WTC11 (cell line): ENCODE measurements around the gene CHD9. TPM values are rescaled to one million over a fixed set of nuclear protein-coding genes. Genes with fewer than 3 reads are reported as not detected.

Source experiments
- HMGA2 ChIP-seq: fragments of 250-450 bp; sonication (Bioruptor Pico); IDR thresholded peaks from 2 replicates; pipeline ENCODE4 v1.4.0; 2021; ENCODE audit warnings: mild to moderate bottlenecking, moderate library complexity
- IRF2 ChIP-seq: sonication (generic); formaldehyde crosslinking; IDR thresholded peaks from 2 replicates; pipeline ENCODE4 v1.8.0; 2022; ENCODE audit warnings: low read depth, missing genetic modification reagents, borderline replicate concordance
- JAZF1 ChIP-seq: fragments of 250-450 bp; sonication (Bioruptor Pico); IDR thresholded peaks from 2 replicates; pipeline ENCODE4 v1.9.0; 2021; ENCODE audit warnings: moderate library complexity, mild to moderate bottlenecking, inconsistent platforms
- NFYB ChIP-seq: sonication (generic); formaldehyde crosslinking; conservative IDR thresholded peaks from 2 replicates; pipeline ENCODE4 v1.8.0; 2022; ENCODE audit warnings: low read depth, missing genetic modification reagents
- NR3C1 ChIP-seq: sonication (generic); formaldehyde crosslinking; conservative IDR thresholded peaks from 2 replicates; pipeline ENCODE4 v1.8.1; 2023; ENCODE audit warnings: low read depth, mild to moderate bottlenecking, missing genetic modification reagents
- TCF7 ChIP-seq: sonication (generic); formaldehyde crosslinking; IDR thresholded peaks from 2 replicates; pipeline ENCODE4 v1.8.0; 2022; ENCODE audit warnings: mild to moderate bottlenecking, low read depth, missing genetic modification reagents, moderate library complexity
- TEAD1 ChIP-seq: sonication (generic); formaldehyde crosslinking; IDR thresholded peaks from 2 replicates; pipeline ENCODE4 v1.8.0; 2022; ENCODE audit warnings: mild to moderate bottlenecking, missing genetic modification reagents
- TEAD4 ChIP-seq: sonication (generic); formaldehyde crosslinking; IDR thresholded peaks from 2 replicates; pipeline ENCODE4 v1.8.0; 2022; ENCODE audit warnings: mild to moderate bottlenecking, missing genetic modification reagents
- ZBTB21 ChIP-seq: sonication (generic); formaldehyde crosslinking; IDR thresholded peaks from 2 replicates; pipeline ENCODE4 v1.8.1; 2023; ENCODE audit warnings: mild to moderate bottlenecking, missing genetic modification reagents, borderline replicate concordance
- ZNF121 ChIP-seq: sonication (generic); formaldehyde crosslinking; IDR thresholded peaks from 2 replicates; pipeline ENCODE4 v1.8.0; 2023; ENCODE audit warnings: missing genetic modification reagents
- ZNF219 ChIP-seq: sonication (generic); formaldehyde crosslinking; IDR thresholded peaks from 2 replicates; pipeline ENCODE4 v1.8.0; 2023; ENCODE audit warnings: missing genetic modification reagents, mild to moderate bottlenecking, borderline replicate concordance
- ZNF396 ChIP-seq: fragments of 250-450 bp; sonication (Bioruptor Pico); IDR thresholded peaks from 2 replicates; pipeline ENCODE4 v1.8.0; 2021; ENCODE audit warnings: mild to moderate bottlenecking, moderate library complexity, borderline replicate concordance
- total RNA-seq: library from RNA; stranded (reverse); gene quantifications from 3 replicates; pipeline ENCODE4 v1.2.3, GENCODE V29; 2021
- TF ChIP-seq, protein P1 (sequence below): sonication (generic); formaldehyde crosslinking; IDR thresholded peaks from 2 replicates; pipeline ENCODE4 v1.8.1; 2023; ENCODE audit warnings: mild to moderate bottlenecking, missing genetic modification reagents, moderate library complexity
- TF ChIP-seq, protein P2 (sequence below): fragments of 250-450 bp; sonication (Bioruptor Pico); IDR thresholded peaks from 2 replicates; pipeline ENCODE4 v1.9.0; 2021; ENCODE audit warnings: mild to moderate bottlenecking, borderline replicate concordance
- TF ChIP-seq, protein P3 (sequence below): fragments of 250-450 bp; sonication (Bioruptor Pico); IDR thresholded peaks from 2 replicates; pipeline ENCODE4 v1.8.0; 2021; ENCODE audit warnings: mild to moderate bottlenecking
- TF ChIP-seq, protein P4 (sequence below): sonication (generic); formaldehyde crosslinking; IDR thresholded peaks from 2 replicates; pipeline ENCODE4 v1.8.0; 2023; ENCODE audit warnings: missing genetic modification reagents
- TF ChIP-seq, protein P5 (sequence below): fragments of 250-450 bp; sonication (Bioruptor Pico); IDR thresholded peaks from 2 replicates; pipeline ENCODE4 v1.9.0; 2021; ENCODE audit warnings: mild to moderate bottlenecking
- TF ChIP-seq, protein P6 (sequence below): sonication (generic); formaldehyde crosslinking; IDR thresholded peaks from 2 replicates; pipeline ENCODE4 v1.8.0; 2022; ENCODE audit warnings: mild to moderate bottlenecking, missing genetic modification reagents
- TF ChIP-seq, protein P7 (sequence below): fragments of 250-450 bp; sonication (Bioruptor Pico); IDR thresholded peaks from 2 replicates; pipeline ENCODE4 v1.9.0; 2021; ENCODE audit warnings: mild to moderate bottlenecking
- TF ChIP-seq, protein P8 (sequence below): sonication (generic); formaldehyde crosslinking; IDR thresholded peaks from 2 replicates; pipeline ENCODE4 v1.8.1; 2022; ENCODE audit warnings: missing genetic modification reagents, borderline replicate concordance
- TF ChIP-seq, protein P9 (sequence below): sonication (generic); formaldehyde crosslinking; IDR thresholded peaks from 2 replicates; pipeline ENCODE4 v1.8.0; 2022; ENCODE audit warnings: missing genetic modification reagents

Gene CHD9
- total RNA-seq, 1 experiment from 2014 or later: 31.3 TPM

DNA sequence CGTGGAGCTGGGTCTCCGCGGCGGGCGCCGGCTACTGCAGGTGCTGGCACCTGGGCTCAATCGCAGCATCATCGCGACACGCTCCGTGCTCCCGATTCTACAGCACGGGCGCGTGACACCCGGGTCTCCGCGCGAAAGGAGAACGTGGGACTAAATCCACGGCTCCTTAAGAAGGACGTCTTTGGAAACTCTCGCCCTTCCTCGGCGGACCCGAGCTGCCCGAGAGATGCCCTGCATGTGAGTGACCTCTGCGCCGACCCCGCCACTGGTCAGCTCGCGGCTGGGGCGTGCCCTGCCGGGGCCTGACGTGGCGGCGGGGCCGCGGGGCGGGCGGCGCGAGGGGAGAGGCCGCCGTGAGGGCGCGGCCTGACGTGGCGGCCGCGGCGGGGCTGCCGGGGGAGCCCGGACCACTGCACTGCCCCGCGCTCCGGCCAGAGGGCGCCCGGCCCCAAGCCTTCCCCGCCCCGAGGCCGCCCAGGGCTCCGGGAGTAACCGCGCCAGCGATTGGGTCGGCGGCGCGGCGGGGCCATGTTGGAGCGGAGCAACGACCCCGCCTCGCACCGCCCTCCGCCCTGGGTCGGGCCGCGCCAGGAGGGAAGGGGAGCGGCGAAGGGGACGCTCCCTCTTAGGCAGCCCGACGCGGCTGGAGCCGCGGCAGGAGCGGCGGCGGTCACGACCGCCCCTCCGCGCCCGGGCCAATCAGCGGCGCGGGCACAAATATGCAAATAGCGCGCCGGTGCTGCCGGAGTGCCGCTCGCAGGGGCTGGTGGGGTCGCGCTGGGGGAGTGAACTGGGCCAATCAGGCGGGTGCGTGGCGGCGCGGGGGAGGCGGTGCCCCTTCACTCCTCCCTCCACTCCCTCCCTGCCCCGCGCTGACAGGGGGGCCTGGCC is 75.6 kb downstream of the CHD9 start (continued):
- TF ChIP-seq, protein P1, sequence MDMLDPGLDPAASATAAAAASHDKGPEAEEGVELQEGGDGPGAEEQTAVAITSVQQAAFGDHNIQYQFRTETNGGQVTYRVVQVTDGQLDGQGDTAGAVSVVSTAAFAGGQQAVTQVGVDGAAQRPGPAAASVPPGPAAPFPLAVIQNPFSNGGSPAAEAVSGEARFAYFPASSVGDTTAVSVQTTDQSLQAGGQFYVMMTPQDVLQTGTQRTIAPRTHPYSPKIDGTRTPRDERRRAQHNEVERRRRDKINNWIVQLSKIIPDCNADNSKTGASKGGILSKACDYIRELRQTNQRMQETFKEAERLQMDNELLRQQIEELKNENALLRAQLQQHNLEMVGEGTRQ: 0 out of 2 replicates have a peak, but pooled peaks have one; percentile 48
- TF ChIP-seq, protein P2, sequence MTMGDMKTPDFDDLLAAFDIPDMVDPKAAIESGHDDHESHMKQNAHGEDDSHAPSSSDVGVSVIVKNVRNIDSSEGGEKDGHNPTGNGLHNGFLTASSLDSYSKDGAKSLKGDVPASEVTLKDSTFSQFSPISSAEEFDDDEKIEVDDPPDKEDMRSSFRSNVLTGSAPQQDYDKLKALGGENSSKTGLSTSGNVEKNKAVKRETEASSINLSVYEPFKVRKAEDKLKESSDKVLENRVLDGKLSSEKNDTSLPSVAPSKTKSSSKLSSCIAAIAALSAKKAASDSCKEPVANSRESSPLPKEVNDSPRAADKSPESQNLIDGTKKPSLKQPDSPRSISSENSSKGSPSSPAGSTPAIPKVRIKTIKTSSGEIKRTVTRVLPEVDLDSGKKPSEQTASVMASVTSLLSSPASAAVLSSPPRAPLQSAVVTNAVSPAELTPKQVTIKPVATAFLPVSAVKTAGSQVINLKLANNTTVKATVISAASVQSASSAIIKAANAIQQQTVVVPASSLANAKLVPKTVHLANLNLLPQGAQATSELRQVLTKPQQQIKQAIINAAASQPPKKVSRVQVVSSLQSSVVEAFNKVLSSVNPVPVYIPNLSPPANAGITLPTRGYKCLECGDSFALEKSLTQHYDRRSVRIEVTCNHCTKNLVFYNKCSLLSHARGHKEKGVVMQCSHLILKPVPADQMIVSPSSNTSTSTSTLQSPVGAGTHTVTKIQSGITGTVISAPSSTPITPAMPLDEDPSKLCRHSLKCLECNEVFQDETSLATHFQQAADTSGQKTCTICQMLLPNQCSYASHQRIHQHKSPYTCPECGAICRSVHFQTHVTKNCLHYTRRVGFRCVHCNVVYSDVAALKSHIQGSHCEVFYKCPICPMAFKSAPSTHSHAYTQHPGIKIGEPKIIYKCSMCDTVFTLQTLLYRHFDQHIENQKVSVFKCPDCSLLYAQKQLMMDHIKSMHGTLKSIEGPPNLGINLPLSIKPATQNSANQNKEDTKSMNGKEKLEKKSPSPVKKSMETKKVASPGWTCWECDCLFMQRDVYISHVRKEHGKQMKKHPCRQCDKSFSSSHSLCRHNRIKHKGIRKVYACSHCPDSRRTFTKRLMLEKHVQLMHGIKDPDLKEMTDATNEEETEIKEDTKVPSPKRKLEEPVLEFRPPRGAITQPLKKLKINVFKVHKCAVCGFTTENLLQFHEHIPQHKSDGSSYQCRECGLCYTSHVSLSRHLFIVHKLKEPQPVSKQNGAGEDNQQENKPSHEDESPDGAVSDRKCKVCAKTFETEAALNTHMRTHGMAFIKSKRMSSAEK (CRISPR knock-in tag): no peak
- TF ChIP-seq TCF7 (CRISPR knock-in tag) (no peak), IRF2 (CRISPR knock-in tag) (no peak), ZNF121 (CRISPR knock-in tag) (no peak), NR3C1 (CRISPR knock-in tag) (no peak), TEAD4 (CRISPR knock-in tag) (no peak), TEAD1 (CRISPR knock-in tag) (0 out of 2 replicates have a peak, but pooled peaks have one; percentile 24), ZBTB21 (peak; percentile 75; the same call in 1 of the 2 replicates), JAZF1 (CRISPR knock-in tag) (no peak), ZNF396 (CRISPR knock-in tag) (no peak), ZNF219 (CRISPR knock-in tag) (0 out of 2 replicates have a peak, but pooled peaks have one; percentile 36), NFYB (CRISPR knock-in tag) (peak; percentile 88), HMGA2 (CRISPR knock-in tag) (no peak)
- TF ChIP-seq, protein P3, sequence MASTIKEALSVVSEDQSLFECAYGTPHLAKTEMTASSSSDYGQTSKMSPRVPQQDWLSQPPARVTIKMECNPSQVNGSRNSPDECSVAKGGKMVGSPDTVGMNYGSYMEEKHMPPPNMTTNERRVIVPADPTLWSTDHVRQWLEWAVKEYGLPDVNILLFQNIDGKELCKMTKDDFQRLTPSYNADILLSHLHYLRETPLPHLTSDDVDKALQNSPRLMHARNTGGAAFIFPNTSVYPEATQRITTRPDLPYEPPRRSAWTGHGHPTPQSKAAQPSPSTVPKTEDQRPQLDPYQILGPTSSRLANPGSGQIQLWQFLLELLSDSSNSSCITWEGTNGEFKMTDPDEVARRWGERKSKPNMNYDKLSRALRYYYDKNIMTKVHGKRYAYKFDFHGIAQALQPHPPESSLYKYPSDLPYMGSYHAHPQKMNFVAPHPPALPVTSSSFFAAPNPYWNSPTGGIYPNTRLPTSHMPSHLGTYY: no peak
- TF ChIP-seq, protein P4, sequence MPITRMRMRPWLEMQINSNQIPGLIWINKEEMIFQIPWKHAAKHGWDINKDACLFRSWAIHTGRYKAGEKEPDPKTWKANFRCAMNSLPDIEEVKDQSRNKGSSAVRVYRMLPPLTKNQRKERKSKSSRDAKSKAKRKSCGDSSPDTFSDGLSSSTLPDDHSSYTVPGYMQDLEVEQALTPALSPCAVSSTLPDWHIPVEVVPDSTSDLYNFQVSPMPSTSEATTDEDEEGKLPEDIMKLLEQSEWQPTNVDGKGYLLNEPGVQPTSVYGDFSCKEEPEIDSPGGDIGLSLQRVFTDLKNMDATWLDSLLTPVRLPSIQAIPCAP (CRISPR knock-in tag): no peak
- TF ChIP-seq, protein P5, sequence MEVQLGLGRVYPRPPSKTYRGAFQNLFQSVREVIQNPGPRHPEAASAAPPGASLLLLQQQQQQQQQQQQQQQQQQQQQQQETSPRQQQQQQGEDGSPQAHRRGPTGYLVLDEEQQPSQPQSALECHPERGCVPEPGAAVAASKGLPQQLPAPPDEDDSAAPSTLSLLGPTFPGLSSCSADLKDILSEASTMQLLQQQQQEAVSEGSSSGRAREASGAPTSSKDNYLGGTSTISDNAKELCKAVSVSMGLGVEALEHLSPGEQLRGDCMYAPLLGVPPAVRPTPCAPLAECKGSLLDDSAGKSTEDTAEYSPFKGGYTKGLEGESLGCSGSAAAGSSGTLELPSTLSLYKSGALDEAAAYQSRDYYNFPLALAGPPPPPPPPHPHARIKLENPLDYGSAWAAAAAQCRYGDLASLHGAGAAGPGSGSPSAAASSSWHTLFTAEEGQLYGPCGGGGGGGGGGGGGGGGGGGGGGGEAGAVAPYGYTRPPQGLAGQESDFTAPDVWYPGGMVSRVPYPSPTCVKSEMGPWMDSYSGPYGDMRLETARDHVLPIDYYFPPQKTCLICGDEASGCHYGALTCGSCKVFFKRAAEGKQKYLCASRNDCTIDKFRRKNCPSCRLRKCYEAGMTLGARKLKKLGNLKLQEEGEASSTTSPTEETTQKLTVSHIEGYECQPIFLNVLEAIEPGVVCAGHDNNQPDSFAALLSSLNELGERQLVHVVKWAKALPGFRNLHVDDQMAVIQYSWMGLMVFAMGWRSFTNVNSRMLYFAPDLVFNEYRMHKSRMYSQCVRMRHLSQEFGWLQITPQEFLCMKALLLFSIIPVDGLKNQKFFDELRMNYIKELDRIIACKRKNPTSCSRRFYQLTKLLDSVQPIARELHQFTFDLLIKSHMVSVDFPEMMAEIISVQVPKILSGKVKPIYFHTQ (CRISPR knock-in tag): no peak
- TF ChIP-seq, protein P6, sequence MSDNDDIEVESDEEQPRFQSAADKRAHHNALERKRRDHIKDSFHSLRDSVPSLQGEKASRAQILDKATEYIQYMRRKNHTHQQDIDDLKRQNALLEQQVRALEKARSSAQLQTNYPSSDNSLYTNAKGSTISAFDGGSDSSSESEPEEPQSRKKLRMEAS (CRISPR knock-in tag): no peak
- TF ChIP-seq, protein P7, sequence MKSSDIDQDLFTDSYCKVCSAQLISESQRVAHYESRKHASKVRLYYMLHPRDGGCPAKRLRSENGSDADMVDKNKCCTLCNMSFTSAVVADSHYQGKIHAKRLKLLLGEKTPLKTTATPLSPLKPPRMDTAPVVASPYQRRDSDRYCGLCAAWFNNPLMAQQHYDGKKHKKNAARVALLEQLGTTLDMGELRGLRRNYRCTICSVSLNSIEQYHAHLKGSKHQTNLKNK (CRISPR knock-in tag): no peak
- TF ChIP-seq, protein P8, sequence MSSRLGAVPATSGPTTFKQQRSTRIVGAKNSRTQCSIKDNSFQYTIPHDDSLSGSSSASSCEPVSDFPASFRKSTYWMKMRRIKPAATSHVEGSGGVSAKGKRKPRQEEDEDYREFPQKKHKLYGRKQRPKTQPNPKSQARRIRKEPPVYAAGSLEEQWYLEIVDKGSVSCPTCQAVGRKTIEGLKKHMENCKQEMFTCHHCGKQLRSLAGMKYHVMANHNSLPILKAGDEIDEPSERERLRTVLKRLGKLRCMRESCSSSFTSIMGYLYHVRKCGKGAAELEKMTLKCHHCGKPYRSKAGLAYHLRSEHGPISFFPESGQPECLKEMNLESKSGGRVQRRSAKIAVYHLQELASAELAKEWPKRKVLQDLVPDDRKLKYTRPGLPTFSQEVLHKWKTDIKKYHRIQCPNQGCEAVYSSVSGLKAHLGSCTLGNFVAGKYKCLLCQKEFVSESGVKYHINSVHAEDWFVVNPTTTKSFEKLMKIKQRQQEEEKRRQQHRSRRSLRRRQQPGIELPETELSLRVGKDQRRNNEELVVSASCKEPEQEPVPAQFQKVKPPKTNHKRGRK (CRISPR knock-in tag): no peak
- TF ChIP-seq, protein P9, sequence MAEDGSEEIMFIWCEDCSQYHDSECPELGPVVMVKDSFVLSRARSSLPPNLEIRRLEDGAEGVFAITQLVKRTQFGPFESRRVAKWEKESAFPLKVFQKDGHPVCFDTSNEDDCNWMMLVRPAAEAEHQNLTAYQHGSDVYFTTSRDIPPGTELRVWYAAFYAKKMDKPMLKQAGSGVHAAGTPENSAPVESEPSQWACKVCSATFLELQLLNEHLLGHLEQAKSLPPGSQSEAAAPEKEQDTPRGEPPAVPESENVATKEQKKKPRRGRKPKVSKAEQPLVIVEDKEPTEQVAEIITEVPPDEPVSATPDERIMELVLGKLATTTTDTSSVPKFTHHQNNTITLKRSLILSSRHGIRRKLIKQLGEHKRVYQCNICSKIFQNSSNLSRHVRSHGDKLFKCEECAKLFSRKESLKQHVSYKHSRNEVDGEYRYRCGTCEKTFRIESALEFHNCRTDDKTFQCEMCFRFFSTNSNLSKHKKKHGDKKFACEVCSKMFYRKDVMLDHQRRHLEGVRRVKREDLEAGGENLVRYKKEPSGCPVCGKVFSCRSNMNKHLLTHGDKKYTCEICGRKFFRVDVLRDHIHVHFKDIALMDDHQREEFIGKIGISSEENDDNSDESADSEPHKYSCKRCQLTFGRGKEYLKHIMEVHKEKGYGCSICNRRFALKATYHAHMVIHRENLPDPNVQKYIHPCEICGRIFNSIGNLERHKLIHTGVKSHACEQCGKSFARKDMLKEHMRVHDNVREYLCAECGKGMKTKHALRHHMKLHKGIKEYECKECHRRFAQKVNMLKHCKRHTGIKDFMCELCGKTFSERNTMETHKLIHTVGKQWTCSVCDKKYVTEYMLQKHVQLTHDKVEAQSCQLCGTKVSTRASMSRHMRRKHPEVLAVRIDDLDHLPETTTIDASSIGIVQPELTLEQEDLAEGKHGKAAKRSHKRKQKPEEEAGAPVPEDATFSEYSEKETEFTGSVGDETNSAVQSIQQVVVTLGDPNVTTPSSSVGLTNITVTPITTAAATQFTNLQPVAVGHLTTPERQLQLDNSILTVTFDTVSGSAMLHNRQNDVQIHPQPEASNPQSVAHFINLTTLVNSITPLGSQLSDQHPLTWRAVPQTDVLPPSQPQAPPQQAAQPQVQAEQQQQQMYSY (CRISPR knock-in tag): no peak; the same call in 1 of the 2 replicates
